Liver (tissue), 9 donors: ENCODE results near the gene PCMTD2. TPM values are rescaled to one million over a fixed set of nuclear protein-coding genes. Genes with fewer than 3 reads are reported as not detected.
A peak's percentile ranks its signal among the peaks of the same experiment; 100 is the strongest.

ENCODE experiments used
- DNase-seq: peaks from one replicate; pipeline ENCODE4 v3.0.0-alpha.2; 2017; ENCODE audit warnings: low spot score
- H3K27ac ChIP-seq, 2 donors: one replicate each; pipeline ENCODE4 v1.7.0; 2013; ENCODE audit warnings: inconsistent platforms in 2 of 2, low read length in 2 of 2, control low read depth in 1 of 2, low read depth in 1 of 2, mild to moderate bottlenecking in 1 of 2
- H3K27me3 ChIP-seq, 4 donors: one replicate each; pipeline versions ENCODE4 v1.6.1 to v1.7.0; 2013; ENCODE audit warnings: low read length in 3 of 4, inconsistent platforms in 1 of 4, mild to moderate bottlenecking in 1 of 4, moderate library complexity in 1 of 4; ENCODE audit not compliant: control insufficient read depth in 4 of 4, insufficient read depth in 4 of 4
- H3K36me3 ChIP-seq, 4 donors: one replicate each; pipeline versions ENCODE4 v1.6.1 to v1.7.0; 2013; ENCODE audit warnings: low read length in 3 of 4, mild to moderate bottlenecking in 3 of 4, low read depth in 1 of 4, moderate library complexity in 1 of 4; ENCODE audit not compliant: control insufficient read depth in 4 of 4, insufficient read depth in 3 of 4
- H3K4me1 ChIP-seq, 4 donors: one replicate each; pipeline versions ENCODE4 v1.6.1 to v1.7.0; 2013; ENCODE audit warnings: low read length in 3 of 4, mild to moderate bottlenecking in 3 of 4, moderate library complexity in 1 of 4; ENCODE audit not compliant: control insufficient read depth in 4 of 4, insufficient read depth in 4 of 4
- H3K4me3 ChIP-seq, 3 donors: one replicate each; pipeline versions ENCODE4 v1.6.1 to v1.7.0; 2013; ENCODE audit warnings: low read length in 3 of 3, control low read depth in 1 of 3, low read depth in 1 of 3, mild to moderate bottlenecking in 1 of 3
- H3K9ac ChIP-seq, 2 donors: one replicate each; pipeline ENCODE4 v1.7.0; 2013; ENCODE audit warnings: low read length in 2 of 2, mild to moderate bottlenecking in 2 of 2, moderate library complexity in 2 of 2, control low read depth in 1 of 2, low read depth in 1 of 2
- H3K9me3 ChIP-seq, 4 donors: one replicate each; pipeline versions ENCODE4 v1.6.1 to v1.7.0; 2013; ENCODE audit warnings: low read length in 3 of 4; ENCODE audit not compliant: control insufficient read depth in 4 of 4
- ATF3 ChIP-seq: IDR thresholded peaks from 2 replicates; pipeline ENCODE4 v1.6.1; 2016; ENCODE audit warnings: antibody characterized with exemption
- CTCF ChIP-seq: fragments of 150-350 bp; IDR thresholded peaks from 2 replicates; pipeline ENCODE4 v1.5.1; 2017; ENCODE audit warnings: improper control_type of control experiment, low read depth, low read length; ENCODE audit not compliant: missing input control
- EGR1 ChIP-seq, 2 donors: IDR thresholded peaks; 2 replicates each; pipeline ENCODE4 v1.6.1; 2016 to 2018; ENCODE audit warnings: antibody characterized with exemption in 2 of 2, low read depth in 2 of 2
- FOXA1 ChIP-seq: IDR thresholded peaks from 2 replicates; pipeline ENCODE4 v1.6.1; 2016; ENCODE audit warnings: antibody characterized with exemption
- FOXA2 ChIP-seq: IDR thresholded peaks from 2 replicates; pipeline ENCODE4 v1.6.1; 2016; ENCODE audit warnings: antibody characterized with exemption
- GABPA ChIP-seq, 2 donors: IDR thresholded peaks in 1 of 2; conservative IDR thresholded peaks in 1 of 2; 2 replicates each; pipeline ENCODE4 v1.6.1; 2016; ENCODE audit warnings: antibody characterized with exemption in 2 of 2, mild to moderate bottlenecking in 1 of 2, moderate library complexity in 1 of 2
- HNF4A ChIP-seq, 2 donors: conservative IDR thresholded peaks; 2 replicates each; pipeline ENCODE4 v1.6.1; 2016; ENCODE audit warnings: antibody characterized with exemption in 2 of 2, mild to moderate bottlenecking in 2 of 2
- HNF4G ChIP-seq: IDR thresholded peaks from 2 replicates; pipeline ENCODE4 v1.6.1; 2016; ENCODE audit warnings: antibody characterized with exemption
- JUND ChIP-seq, 2 donors: IDR thresholded peaks; 2 replicates each; pipeline ENCODE4 v1.6.1; 2016; ENCODE audit warnings: antibody characterized with exemption in 2 of 2
- MAX ChIP-seq: IDR thresholded peaks from 2 replicates; pipeline ENCODE4 v1.6.1; 2016; ENCODE audit warnings: antibody characterized with exemption
- NR2F2 ChIP-seq: IDR thresholded peaks from 2 replicates; pipeline ENCODE4 v1.6.1; 2016; ENCODE audit warnings: antibody characterized with exemption
- RAD21 ChIP-seq, 2 donors: IDR thresholded peaks; 2 replicates each; pipeline ENCODE4 v1.6.1; 2016; ENCODE audit warnings: antibody characterized with exemption in 2 of 2, mild to moderate bottlenecking in 2 of 2
- REST ChIP-seq: IDR thresholded peaks from 2 replicates; pipeline ENCODE4 v1.6.1; 2016; ENCODE audit warnings: antibody characterized with exemption, mild to moderate bottlenecking
- RXRA ChIP-seq, 2 donors: IDR thresholded peaks; 2 replicates each; pipeline ENCODE4 v1.6.1; 2017 to 2018; ENCODE audit warnings: antibody characterized with exemption in 2 of 2, mild to moderate bottlenecking in 1 of 2
- SP1 ChIP-seq: IDR thresholded peaks from 2 replicates; pipeline ENCODE4 v1.6.1; 2018; ENCODE audit warnings: antibody characterized with exemption, mild to moderate bottlenecking
- TAF1 ChIP-seq: conservative IDR thresholded peaks from 2 replicates; pipeline ENCODE4 v1.6.1; 2016; ENCODE audit warnings: antibody characterized with exemption, mild to moderate bottlenecking
- YY1 ChIP-seq: IDR thresholded peaks from 2 replicates; pipeline ENCODE4 v1.6.1; 2016; ENCODE audit warnings: antibody characterized with exemption, mild to moderate bottlenecking
- WGBS: extraction: QIAGEN DNeasy Blood & Tissue Kit; methylation state at CpG from one replicate; pipeline ENCODE4 v1.1.7; 2013; 5-methylcytosine and 5-hydroxymethylcytosine counted together
- polyA plus RNA-seq, 2 donors: library from polyadenylated mRNA; stranded (reverse) in 1 of 2; unstranded in 1 of 2; fragments of 200-250 nt in 1 of 2; fragments of >200 nt in 1 of 2; fragmentation: Nextera tagmentation in 1 of 2; extraction: Ambion mirVana in 1 of 2; gene quantifications; one replicate each; pipeline versions ENCODE4 v1.2.1 to v1.2.3, GENCODE V29; 2013 to 2015
- total RNA-seq, 2 donors: library from RNA; depleted of rRNA; stranded (reverse); fragments of >200 nt; gene quantifications; one replicate each; pipeline ENCODE4 v1.2.3, GENCODE V29; 2014
- TF ChIP-seq, protein P1 (sequence below): IDR thresholded peaks from 2 replicates; pipeline ENCODE4 v1.6.1; 2016; ENCODE audit warnings: antibody characterized with exemption
- donor health status: healthy.
- donor health status: healthy.
- donor health status: healthy.
- donor health status: healthy.
- donor health status: healthy.

PCMTD2 gene
- total and polyA plus RNA-seq, 4 donors = 12.7 to 74.4 (median 25.4) TPM

DNA sequence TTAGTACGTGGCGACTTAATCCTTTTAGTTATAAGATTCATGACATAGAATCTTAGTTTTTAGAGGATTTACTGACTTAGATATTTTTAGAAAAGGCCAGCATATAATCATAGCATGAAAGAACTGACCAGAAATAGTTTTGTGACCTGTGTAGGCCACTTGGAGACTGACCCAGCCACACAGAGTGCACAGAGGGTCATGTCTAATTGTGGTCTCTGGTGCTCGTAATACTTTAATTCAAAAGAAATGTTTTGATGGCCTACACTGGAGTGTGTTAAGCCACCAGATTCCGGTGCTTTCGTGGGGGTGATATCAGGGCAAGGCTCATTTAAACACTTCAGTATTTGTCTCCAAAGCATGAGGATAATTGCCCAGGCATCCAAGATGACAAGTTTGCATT lies 11.4 kb downstream of the PCMTD2 start:
- 86% methylated on average over 5 of the region's 5 CpGs for WGBS
- Histone ChIP-seq H3K9ac (no peak overlapping the region), H3K4me1 (peaks cover 0 to 4% (median 0%) of the 10 kb centered on the region in 4 donors), H3K9me3 (no peaks in the 10 kb centered on the region), H3K27me3 (no peaks in the 10 kb centered on the region), H3K4me3 (no peak overlapping the region), H3K27ac (no peak overlapping the region), H3K36me3 (peaks cover 0 to 18% (median 13%) of the 10 kb centered on the region in 4 donors)
- DNase-seq = no peak
- no peak for TF ChIP-seq HNF4A (conservative IDR thresholded peaks at IDR 0.05)
- no peak for TF ChIP-seq SP1
- peak; percentile 80 for TF ChIP-seq NR2F2
- TF ChIP-seq, protein P1, sequence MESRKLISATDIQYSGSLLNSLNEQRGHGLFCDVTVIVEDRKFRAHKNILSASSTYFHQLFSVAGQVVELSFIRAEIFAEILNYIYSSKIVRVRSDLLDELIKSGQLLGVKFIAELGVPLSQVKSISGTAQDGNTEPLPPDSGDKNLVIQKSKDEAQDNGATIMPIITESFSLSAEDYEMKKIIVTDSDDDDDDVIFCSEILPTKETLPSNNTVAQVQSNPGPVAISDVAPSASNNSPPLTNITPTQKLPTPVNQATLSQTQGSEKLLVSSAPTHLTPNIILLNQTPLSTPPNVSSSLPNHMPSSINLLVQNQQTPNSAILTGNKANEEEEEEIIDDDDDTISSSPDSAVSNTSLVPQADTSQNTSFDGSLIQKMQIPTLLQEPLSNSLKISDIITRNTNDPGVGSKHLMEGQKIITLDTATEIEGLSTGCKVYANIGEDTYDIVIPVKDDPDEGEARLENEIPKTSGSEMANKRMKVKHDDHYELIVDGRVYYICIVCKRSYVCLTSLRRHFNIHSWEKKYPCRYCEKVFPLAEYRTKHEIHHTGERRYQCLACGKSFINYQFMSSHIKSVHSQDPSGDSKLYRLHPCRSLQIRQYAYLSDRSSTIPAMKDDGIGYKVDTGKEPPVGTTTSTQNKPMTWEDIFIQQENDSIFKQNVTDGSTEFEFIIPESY = no peak
- TF ChIP-seq RXRA (IDR thresholded peaks at IDR 0.05) = peak; percentile 18 to 26
- no peak for TF ChIP-seq GABPA (IDR thresholded peaks at IDR 0.05 in 1 of 2, conservative IDR thresholded peaks at IDR 0.05 in 1 of 2)
- no peak for TF ChIP-seq ATF3
- no peak for TF ChIP-seq YY1
- TF ChIP-seq FOXA1 = no peak
- no peak for TF ChIP-seq TAF1
- TF ChIP-seq RAD21 (IDR thresholded peaks at IDR 0.05) = no peak

DNA sequence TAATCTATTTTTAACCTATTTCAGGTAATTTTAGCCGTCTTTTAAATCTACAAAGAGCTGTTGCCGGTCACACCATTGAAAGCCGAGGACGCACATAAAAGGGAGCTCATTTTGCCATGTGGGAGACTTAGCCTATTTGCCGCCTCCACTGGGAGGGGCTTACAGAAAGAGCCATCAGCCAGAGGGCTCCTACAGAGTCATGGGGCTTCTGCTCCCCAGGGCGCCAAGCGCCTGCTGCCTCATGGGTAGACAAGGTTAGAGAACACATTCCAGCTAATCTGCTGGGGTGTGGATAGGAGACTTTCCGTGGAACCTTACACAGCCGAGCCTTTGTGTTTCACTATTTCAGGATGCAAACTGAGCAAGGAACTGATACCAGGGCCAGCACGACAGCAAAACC lies 12.6 kb downstream of the PCMTD2 start:
- 98% methylated on average over 10 of the region's 10 CpGs for WGBS
- H3K27ac ChIP-seq = no peak overlapping the region
- H3K4me1 ChIP-seq = peaks cover 0 to 4% (median 0%) of the 10 kb centered on the region in 4 donors
- no peak for DNase-seq
- no peak for TF ChIP-seq HNF4A (conservative IDR thresholded peaks at IDR 0.05)
- no peak for TF ChIP-seq CTCF
- TF ChIP-seq TAF1 = no peak
- no peak for TF ChIP-seq NR2F2
- no peak for TF ChIP-seq MAX
- no peak for TF ChIP-seq REST
- TF ChIP-seq YY1 = no peak
- no peak for TF ChIP-seq ATF3
- TF ChIP-seq FOXA2 = no peak
- TF ChIP-seq EGR1 (IDR thresholded peaks at IDR 0.05; ENCODE audit: low read depth in 2 of 2) = no peak
- no peak for TF ChIP-seq SP1
- TF ChIP-seq RXRA (IDR thresholded peaks at IDR 0.05) = no peak
- TF ChIP-seq, protein P1 = no peak
- TF ChIP-seq GABPA (IDR thresholded peaks at IDR 0.05 in 1 of 2, conservative IDR thresholded peaks at IDR 0.05 in 1 of 2) = no peak
- no peak for TF ChIP-seq FOXA1
- TF ChIP-seq RAD21 (IDR thresholded peaks at IDR 0.05) = no peak
- TF ChIP-seq JUND (IDR thresholded peaks at IDR 0.05) = no peak
- no peak for TF ChIP-seq HNF4G
- no peaks in the 10 kb centered on the region for H3K27me3 ChIP-seq
- H3K9ac ChIP-seq = no peak overlapping the region
- H3K9me3 ChIP-seq = no peaks in the 10 kb centered on the region
- no peak overlapping the region for H3K4me3 ChIP-seq
- peaks cover 2 to 18% (median 14%) of the 10 kb centered on the region in 4 donors for H3K36me3 ChIP-seq
